Heart left ventricle (tissue), 13 donors: ENCODE measurements around the gene MATN1.

Experiments used
- POLR2A ChIP-seq, 2 donors: fragments of 450-650 bp; IDR thresholded peaks; one replicate each; pipeline ENCODE4 v1.6.1; 2017; ENCODE audit warnings: antibody characterized with exemption in 2 of 2, mild to moderate bottlenecking in 2 of 2, moderate library complexity in 2 of 2
- TF ChIP-seq, protein P1 (sequence below), 12 donors: fragments of 200-600 bp; sonication (generic) in 4 of 12; IDR thresholded peaks; one replicate each; pipeline versions ENCODE4 v1.5.0 to v1.8.0; 2018 to 2022; ENCODE audit warnings: antibody characterized with exemption in 12 of 12, mild to moderate bottlenecking in 5 of 12
- donor health status: ischemic (EF 13 %, LVEDD 7.1; RV severe dilation, severe dysfunction).
- donor health status: DM: no; HTN: yes; CAD: no.
- donor health status: DM: no; HTN: no; CAD: no.
- donor health status: ischemic (EF 25% LVEDD 6.9; RV normal size, moderate dysfunction).
- donor health status: ischemic (EF 25% LVEDD 5.7; RV mildly dilated, moderate dysfunction).
- donor health status: ischemic (EF 35%, LVEDD 5.7; RV mildly dilated, moderate dysfunction).
- donor health status: nonischemic (EF 11% LVEDD 7.7; RV severe dilation, severe dysfunction).
- donor health status: DM: yes; HTN: yes; CAD: no.
- donor health status: PGD.
- donor health status: ischemic (EF 29% LVEDD 5.4; RV normal size, mild dysfunction).
- donor health status: nonischemic (EF 23%, LVEDD 6.1; RV moderate dilation, normal function).

DNA sequence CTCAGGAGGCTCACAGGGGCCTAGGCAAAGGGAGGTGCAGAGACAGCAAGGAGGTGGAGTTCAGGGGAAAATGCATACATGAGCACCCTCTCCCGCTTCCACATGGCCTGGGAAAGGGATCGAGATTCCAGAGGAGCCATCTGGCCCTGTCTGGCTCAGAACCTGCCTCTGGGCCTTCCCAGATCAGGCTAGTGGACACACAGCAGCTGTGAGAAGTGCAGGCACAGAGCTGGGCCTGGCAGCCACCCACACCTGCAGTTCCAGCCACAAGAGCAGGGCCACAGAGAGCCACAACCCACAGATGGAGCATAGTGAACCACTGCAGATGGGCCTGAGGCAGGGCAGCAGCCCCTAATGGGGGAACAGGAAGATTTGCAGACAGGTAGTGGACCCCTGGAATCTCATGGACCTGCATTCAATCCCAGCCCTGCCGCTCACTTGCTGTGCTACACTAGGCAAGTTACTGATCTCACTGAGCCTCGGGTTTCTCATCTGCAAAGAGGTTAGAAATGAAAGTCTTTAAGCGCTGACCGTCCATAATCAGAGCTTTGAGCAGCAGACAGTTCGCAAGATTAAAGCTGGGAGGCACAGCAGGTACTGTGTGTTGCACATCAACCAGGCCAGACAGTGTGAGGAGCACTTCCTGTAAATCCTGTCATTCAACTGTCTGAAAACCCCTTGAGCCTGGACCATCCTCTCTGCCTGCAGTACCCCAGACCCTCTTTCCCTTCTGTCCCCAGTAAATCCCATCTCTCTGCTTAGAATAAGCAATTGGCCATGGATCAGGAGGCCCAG lies 58.0 kb downstream of the MATN1 start:
- TF ChIP-seq, protein P1, sequence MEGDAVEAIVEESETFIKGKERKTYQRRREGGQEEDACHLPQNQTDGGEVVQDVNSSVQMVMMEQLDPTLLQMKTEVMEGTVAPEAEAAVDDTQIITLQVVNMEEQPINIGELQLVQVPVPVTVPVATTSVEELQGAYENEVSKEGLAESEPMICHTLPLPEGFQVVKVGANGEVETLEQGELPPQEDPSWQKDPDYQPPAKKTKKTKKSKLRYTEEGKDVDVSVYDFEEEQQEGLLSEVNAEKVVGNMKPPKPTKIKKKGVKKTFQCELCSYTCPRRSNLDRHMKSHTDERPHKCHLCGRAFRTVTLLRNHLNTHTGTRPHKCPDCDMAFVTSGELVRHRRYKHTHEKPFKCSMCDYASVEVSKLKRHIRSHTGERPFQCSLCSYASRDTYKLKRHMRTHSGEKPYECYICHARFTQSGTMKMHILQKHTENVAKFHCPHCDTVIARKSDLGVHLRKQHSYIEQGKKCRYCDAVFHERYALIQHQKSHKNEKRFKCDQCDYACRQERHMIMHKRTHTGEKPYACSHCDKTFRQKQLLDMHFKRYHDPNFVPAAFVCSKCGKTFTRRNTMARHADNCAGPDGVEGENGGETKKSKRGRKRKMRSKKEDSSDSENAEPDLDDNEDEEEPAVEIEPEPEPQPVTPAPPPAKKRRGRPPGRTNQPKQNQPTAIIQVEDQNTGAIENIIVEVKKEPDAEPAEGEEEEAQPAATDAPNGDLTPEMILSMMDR (IDR thresholded peaks at IDR 0.05): no peak
- no peak for TF ChIP-seq POLR2A (IDR thresholded peaks at IDR 0.05)
